HG02623 (cell line): Measurements from ENCODE around the gene CLEC2A.
"Not testable (repeated sequence)": the region's sequence is repeated elsewhere in the genome, so short reads cannot be mapped to it uniquely, and the experiment has no call there.

Source experiments
- ATAC-seq: cut with Tn5 transposase; IDR thresholded peaks from one replicate; pipeline ENCODE4 v1.9.1; 2021; ENCODE audit warnings: moderate library complexity; ENCODE audit not compliant: unreplicated experiment

CLEC2A gene

DNA sequence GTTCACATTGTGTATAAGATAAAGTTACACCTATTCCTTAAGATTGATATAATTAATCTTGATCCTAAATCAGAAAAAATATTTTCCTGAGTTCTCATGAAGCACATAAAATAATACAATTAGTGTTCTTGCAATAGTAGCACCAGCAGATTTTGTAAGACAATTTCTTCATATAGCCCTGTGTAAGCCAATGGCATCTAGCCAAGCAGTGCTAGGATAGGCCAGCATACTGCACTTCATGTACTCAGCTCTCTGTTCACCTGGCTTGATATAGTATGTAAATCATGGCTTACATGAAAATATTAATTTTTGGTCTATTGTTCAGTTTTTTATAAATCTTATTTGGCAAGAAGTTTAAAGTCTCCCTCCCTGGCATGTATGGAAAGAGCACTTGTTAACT is 49.0 kb downstream of the CLEC2A start:
- ATAC-seq = no peak

DNA sequence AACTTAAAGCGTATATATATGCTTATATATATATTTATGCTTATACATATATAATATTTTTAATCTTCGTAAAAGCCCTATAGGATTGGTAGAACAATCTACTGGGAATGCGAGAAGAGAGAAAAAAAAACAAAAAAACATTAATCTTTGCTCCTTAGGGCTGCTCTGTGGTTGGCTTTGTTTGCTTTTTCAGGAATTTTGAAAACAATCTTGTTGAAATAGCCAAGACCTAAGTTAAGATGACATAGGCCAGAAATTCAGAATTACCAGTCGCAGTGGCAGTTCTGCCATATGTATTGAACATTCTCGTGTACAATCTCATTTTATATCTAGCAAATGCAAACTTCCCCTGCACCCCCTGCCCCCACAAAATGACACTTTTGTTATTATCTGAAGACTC is 50.2 kb downstream of the CLEC2A start:
- no peak for ATAC-seq

DNA sequence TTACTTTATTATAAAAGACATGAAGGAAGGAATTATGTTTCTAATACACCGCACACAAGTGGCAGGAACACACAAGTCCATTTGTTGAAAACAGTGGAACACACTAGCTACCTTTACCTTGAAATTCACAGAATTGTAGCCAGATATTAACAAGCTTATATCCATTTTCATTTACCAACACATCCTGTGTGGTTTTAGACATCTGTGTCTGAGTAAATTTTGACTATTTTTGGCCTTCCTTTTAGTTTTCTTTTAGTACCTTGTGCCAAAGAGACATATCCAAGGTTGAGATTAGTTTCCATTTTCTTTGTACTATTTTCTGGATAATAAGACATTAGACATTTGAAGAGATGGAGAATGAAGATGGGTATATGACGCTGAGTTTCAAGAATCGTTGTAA is 50.9 kb downstream of the CLEC2A start, which contains the start of gene KLRF2:
TSS of gene KLRF2 (plus strand) at position 244 of the 400 bp plus-strand sequence. CDS start at position 351, 107 bp downstream.
- ATAC-seq = no peak

DNA sequence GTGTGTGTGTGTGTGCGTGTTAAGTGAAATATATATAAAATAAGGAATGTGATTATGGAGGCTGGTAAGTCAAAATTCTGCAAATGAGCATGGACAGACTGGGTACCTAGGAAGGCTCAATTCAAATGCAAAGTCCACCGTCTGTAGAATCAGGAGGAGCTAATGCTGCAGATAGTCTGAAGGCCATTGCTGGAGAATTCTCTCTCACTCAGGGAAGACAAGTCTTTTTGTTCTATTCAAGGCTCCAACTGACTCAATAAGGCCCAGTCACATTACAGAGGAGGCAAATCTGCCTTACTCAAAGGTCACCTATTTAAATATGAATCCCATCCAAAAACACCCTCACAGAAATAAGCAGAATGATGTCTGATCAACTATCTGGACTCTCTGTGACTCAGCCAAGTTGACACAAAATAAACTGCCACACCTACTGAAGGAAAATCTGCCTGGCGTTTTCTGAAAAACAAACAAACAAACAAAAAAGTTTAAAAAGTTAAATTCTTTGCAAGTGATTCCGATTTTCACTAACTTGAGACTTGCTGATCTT is 51.6 kb downstream of the CLEC2A start:
- no peak for ATAC-seq

DNA sequence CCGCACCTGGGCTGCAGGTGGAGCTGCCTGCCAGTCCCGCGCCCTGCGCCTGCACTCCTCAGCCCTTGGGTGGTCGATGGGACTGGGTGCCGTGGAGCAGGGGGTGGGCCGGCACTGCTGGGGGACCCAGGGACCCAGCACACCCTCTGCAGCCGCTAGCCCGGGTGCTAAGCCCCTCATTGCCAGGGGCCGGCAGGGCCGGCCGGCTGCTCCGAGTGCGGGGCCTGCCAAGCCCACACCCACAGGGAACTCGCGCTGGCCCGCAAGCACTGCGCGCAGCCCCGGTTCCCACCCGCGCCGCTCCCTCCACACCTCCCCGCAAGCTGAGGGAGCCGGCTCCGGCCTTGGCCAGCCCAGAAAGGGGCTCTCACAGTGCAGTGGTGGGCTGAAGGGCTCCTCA is 56.0 kb downstream of the CLEC2A start:
- ATAC-seq = not testable (repeated sequence)

- no peak for ATAC-seq
These were observed 59.4 kb downstream of the CLEC2A start for GRCh38 chr12:9872742-9873141.

DNA sequence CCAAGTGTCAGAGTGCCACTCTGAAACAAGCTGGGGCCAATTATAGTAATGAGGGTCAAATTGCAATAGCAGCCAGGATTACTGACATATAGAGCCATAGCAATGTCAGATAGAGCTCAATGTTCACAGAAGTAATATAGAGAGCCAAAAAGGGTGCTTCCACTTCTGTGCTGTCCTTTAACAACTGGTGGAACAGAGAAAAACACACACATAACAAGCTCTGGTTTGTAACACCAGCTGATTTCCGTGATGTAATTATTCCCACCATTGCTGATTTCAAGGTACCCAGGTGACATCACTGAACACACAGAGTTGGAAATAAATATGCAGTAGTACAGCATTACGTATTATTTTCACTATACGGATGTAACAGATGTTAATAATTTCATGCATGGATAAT is 60.0 kb downstream of the CLEC2A start:
- ATAC-seq = no peak

GRCh38 chr12:9870286-9870866 is 61.8 kb downstream of the CLEC2A start:
- no peak for ATAC-seq

DNA sequence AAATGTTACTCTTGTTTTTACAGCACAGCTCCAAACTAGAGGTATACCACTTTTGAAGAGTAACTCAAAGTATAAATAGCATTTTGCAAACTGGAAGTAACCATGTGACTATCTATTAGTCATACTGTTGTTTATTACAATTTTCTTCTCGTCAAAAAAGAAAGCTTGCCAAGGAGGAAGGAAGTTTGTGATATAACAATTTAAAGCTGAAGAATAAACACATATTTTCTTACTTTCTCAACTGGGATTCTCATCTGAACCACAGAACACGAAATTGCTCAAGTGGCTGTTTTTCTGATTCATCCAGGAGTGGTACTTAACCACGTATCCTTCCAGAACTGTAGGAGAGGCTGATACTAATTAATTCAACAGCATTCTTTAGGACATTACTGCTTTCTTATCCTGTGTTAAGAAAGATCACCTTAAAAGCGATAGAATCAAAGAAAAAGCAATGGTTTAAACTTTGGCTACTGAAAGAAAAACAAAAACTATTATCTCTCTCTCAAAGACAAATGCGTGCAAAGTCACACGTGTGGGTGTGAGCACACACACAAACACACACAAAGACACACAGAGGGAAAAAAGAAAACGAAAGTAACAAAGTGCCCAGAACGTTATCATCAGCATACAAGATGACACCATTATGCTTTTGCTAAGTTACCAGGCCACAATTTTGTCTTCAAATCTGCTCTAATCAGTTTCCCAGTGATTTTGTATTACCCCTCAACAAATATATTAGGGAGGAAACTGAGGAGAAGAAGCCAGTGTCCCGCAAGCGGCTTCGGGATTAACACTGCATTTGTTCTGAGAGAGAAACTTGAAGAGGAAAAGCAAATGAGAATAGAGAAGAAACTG is 62.6 kb downstream of the CLEC2A start, which contains the start of gene CLEC2B:
TSS of gene CLEC2B (minus strand) at position 48 of the 855 bp plus-strand sequence.
- peak; percentile 38 for ATAC-seq

- no peak for ATAC-seq
These were observed 63.2 kb downstream of the CLEC2A start for GRCh38 chr12:9868951-9869306.

GRCh38 chr12:9868311-9868801 is 63.8 kb downstream of the CLEC2A start:
- no peak for ATAC-seq

DNA sequence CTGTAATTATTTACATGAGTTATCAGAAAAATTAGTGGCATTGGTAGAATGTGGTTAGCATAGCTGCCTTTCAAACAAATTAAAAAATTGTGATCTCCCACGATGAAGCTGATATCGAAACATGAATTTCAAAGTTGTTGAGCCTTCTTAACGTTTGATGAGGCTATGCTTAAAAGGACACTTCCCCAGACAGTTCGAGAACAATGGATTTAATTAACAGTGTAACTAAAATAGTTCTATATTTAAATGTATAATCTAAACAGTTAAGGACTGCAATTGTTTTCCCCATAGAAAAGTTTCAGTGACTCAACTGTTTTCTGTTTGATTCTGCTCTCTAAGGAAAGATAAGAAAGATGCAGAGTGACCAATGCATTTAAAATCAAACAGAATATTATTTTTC is 64.6 kb downstream of the CLEC2A start:
- no peak for ATAC-seq

DNA sequence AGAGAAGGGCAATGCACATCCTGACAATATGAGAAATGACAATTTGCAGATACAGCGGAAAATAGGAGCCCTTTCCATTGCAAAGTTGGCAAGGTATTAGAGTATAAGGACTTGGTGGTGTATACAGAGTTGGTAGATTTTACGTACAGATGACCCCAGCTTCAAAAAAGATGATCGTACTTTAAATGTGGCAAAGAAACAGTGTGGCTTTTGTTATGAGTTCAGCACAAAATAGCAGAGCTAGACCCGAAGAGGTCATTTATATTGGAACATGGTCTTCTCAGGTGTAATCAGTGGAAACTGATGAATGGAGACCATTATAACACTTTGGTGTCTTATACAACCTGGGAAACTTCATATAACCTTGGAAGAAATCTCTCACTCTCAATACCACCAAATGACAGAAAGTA is 65.3 kb downstream of the CLEC2A start:
- no peak for ATAC-seq

DNA sequence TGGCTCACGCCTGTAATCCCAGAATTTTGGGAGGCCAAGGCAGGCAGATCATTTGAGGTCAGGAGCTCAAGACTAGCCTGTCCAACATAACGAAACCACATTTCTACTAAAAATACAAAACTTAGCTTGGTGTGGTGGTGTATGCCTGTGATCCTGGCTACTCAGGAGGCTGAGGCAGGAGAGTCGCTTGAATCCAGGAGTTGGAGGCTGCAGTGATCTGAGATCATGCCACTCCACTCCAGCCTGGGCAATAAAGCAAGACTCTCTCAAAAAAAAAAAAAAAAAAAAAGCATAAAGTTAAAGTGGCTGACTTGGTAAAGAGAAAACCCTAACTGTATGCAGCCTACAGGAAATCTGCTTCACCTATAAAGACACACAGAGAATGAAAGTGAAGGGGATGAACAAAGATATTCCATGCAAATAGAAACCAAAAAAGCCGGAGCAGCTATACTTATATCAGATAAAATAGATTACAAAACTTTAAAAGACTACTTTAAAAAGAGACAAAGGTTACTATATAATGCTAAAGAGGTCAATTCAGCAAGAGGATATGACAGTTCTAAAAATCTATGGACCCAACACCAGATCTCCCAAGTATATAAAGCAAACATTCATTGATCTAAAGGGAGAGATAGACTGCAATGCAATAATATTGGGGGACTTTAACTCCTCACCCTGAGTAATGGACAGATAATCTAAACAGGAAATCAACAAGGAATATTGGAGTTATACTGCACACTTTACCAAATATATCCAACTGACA is 67.1 kb downstream of the CLEC2A start:
- no peak for ATAC-seq
